GM19025 (cell line): ENCODE measurements around the gene PEAK1.
"Not testable (repeated sequence)": the region's sequence is repeated elsewhere in the genome, so short reads cannot be mapped to it uniquely, and the experiment has no call there.

Source experiments
- ATAC-seq: cut with Tn5 transposase; IDR thresholded peaks from one replicate; pipeline ENCODE4 v1.9.1; 2021; ENCODE audit warnings: mild to moderate bottlenecking, low read depth, moderate library complexity; ENCODE audit not compliant: unreplicated experiment

The PEAK1 gene

DNA sequence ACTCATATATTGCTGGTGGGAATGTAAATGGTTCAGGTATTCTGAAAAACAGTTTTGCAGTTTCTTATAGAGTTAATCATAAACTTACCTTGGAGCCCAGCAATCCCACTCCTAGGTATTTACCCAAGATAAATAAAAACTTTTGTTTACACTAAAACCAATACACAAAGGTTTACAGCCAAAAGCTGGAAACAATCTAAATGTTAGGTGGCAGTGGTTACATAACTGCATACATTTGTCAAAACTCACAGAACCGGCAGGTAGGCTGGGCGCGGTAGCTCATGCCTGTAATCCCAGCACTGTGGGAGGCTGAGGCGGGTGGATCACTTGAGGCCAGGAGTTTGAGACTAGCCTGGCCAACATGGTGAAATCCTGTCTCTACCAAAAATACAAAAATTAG, 235.6 kb downstream of the PEAK1 start:
- ATAC-seq, result not testable (repeated sequence)

DNA sequence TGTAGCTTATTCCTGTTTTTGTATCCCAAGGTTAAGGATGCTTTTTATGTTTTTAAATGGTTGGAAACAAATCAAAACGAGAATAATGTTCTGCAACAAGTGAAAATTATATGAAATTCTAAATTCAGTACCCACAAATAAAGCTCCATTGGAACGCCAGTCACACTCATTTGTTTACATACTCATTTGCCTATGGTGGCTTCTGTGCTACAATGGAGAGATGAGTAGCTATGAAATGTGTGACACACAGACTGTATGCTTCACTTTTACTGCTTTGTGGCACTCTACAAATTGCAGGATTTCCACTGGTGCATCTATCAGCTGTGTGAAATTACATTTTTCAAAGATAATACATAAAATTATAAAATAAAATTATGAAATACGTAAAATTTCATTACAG, 236.8 kb downstream of the PEAK1 start:
- ATAC-seq, result no peak

DNA sequence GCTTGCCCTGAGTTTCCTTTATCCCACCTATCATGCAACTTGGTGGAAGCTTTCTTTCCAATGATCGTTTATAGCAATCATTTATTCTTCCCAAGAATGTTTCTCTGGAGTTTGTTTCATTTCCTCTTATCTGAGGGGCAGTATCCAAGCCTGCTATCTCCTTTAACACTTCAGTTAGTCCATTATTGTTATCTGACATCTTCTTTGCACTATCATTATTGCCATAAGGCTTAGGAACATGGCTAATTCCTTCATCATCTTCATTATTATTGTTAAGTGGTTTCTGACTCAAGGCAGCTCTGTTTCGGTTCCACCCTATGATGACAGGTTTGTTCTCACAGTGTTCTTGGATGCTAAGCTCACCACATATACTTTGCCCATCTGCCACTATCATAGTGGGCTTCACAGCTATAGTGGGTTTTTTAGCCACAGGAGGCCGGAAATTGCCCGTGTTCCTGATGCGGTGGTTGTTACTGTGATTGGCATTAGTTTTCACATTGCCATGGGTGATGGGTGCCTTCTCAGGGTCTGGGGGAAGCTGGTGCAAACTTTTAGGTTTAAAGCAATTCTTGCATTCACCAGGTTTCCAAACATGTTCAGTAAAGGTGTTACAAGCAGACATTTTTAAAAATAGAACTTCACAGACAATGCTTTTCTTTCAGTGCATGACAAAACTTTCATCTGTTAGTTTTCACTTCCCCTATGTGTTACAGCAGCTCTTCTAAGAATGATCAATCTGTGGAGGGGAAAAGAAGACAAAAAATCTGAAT, 238.4 kb downstream of the PEAK1 start:
- peak; percentile 43 for ATAC-seq

DNA sequence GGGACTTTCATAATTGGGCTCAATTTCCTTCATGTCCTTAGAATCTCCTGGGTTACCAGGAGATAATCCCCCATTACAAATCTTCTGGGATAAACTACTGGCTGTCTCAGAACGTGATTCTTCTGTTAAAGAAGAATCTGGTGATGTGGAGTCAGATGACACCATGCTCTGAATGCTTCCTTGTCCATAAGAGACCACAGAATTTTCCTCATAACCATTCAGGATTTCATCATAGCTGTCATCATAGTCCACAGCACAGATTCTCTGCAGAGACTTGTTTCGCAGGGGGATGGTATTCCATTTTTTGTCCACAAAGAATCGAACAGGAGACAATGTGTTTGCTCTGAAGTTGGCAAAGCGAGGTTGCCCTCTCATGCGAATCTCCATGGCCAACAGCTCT, 239.1 kb downstream of the PEAK1 start:
- ATAC-seq, result no peak

DNA sequence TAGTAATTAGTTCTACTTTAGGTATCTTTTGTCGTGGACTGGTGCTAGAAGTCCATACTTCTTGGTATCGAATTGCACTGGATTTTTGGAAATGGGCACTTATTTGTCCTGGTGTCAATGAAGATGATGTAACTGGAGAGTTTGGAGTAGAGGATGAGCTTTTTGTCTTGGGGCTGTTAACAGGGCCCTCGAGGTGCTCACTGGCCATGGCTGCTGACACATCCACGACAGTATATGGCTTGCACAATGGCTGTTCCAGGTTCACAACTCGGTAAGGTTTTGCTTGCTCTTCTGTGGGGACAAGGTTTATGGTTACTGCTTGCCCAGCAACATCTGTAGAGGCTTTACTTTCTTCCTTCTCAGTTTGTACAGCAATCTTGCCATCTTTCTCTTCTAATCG, 239.6 kb downstream of the PEAK1 start:
- no peak for ATAC-seq

DNA sequence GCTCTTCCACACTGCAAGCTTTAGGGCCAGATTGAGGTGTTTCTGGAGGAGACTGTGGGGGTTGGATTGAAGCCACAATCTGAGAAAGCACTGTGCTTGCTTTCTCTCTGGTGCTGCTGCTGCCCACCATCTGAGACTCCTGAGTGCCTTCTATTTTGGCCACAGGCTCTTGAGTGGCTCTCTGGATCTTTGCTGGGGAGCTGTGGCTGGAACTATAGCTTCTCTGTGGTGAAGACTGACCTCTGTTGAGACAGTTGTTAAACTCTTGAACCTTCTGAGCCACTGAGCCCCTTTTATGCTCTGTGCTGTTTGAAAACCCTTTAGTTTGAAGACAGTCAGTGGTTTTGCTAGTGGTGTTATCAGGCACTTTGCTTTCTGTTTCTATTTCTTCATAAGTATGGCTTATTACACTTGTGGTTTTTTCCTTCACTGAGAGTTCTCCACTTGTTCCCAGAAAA, 240.3 kb downstream of the PEAK1 start:
- peak; percentile 73 for ATAC-seq

DNA sequence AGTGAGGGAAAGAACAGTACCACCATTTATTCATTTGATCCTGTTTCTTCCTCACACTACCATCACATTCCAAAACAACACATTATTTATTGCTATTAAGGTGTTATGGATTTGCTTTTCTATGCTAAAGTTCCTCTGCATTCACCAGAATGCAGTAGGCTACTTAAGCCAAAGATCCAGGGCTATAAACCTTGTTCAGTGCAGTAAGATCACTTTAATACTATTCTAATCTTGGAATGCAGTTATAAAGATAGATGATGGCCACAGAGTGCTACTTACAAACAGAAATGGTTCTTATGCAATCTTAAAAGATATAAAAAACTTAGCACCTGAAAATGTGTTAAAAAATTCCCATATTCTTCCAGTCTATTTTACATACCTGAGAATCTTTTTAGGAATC, 241.5 kb downstream of the PEAK1 start:
- no peak for ATAC-seq

DNA sequence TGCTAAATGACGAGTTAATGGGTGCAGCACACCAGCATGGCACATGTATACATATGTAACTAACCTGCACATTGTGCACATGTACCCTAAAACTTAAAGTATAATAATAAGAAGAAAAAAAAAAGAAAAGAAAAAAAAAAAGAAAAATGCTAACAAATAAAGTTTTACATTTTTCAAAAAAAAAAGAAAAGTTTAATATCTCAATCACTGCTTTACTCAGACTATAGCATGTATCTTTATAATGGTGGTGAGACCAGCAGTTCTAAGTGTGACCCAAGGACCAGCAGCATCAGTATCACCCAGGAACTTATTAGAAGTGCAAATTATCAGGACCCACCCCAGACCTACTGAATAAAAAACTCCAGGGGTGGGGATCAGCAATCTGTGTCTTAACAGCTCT, 243.8 kb downstream of the PEAK1 start:
- ATAC-seq, result not testable (repeated sequence)

DNA sequence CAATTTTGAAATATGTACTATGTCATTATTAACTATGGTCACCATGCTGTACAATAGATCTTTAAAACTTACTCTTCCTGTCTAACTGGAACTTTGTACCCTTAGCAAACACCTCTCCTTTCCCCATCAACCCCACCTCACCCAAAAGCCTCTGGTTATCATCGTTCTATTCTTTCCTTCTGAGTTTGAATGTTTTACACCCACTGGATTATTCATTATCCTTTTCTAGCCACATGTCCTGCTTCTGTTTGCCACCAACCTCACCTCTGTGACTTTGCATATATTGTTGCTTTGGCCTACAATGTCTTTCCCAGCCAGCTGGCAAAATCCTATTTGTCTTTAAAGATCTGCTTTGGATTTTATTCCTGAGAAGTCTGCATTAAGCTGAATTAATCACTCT, 246.4 kb downstream of the PEAK1 start:
- no peak for ATAC-seq

DNA sequence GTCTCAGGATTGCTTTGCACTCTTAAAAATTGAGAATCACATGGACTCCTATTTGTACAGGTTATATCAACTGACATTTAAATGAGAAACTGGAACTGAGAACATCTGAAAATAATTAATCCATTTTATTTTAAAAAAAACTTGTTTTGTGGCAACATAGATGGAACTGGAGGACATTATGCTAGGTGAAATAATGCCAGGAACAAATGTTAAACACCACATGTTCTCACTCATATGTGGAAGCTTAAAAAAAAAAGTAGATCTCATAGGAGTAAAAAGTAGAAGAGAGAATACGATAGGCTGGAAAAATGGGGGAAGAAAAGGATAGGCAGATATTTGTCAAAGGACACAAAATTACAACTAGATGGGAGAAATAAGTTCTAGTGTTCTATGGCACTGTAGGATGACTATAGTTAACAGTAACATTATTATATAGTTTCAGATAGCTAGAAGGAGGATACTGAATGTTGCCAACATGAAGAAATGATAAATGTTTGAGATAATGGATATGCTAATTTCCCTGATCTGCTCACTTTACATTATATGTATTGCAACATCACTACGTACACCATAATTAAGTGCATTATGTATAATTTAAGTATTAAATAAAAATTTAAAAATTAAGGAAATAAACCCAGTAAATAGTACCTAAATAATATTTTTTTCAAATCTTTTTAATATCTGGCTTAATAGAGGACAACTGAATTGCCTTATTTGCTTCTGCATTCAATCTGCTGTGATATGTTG, 248.5 kb downstream of the PEAK1 start:
- ATAC-seq, result no peak

DNA sequence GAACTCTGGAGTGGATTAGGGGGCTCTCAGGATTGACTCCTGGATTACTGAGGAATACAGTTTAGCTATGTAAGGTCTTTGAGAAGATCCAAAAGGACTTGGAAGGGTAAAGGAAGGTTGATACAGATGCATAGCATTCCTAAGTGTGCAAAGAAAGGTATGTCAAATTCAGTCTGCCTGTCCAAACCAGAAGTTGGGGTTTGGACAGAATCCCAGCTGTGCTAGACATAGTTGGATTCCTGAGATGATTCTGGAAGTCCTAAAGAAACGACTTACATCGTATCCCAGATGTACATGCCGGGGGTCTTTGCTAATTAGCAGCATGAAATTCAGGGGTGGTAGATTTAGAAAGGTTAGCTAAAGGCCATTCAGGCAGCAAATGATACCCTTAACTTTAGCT, 251.3 kb downstream of the PEAK1 start:
- ATAC-seq, result no peak

DNA sequence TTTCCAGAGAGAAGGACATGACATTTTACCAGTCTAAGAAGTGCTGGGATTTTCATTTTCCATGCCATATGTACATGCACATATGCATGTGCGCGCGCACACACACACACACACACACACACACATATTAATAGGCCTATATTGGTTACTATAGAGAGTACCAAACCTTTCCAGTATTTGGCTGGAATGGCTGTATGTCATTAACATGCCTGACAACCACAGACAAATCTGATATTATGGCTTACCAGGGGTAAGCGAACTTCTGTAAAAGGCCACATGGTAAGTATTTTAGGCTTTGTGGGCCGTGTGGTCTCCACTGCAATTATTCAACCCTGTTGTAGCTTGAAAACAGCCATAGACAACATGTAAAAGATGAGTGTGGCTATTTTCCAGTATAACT, 251.8 kb downstream of the PEAK1 start:
- no peak for ATAC-seq

DNA sequence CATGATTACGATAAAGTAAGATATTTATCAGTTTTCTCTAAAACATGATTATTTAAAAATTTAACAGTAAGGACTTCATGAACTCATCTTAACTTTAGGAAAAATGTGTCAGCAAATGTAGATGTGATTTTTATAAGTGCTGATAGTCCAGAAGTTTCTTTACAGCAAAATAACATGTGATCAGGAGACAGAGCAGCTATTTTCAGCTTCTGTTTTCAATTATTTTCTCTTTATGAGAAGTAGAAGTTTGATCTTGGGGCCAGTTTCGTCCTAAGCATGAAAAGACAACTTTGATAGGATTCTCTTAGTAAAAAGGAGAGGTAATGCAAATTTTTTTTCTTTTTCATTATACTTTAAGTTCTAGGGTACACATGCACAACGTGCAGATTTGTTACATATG, 252.5 kb downstream of the PEAK1 start:
- no peak for ATAC-seq

DNA sequence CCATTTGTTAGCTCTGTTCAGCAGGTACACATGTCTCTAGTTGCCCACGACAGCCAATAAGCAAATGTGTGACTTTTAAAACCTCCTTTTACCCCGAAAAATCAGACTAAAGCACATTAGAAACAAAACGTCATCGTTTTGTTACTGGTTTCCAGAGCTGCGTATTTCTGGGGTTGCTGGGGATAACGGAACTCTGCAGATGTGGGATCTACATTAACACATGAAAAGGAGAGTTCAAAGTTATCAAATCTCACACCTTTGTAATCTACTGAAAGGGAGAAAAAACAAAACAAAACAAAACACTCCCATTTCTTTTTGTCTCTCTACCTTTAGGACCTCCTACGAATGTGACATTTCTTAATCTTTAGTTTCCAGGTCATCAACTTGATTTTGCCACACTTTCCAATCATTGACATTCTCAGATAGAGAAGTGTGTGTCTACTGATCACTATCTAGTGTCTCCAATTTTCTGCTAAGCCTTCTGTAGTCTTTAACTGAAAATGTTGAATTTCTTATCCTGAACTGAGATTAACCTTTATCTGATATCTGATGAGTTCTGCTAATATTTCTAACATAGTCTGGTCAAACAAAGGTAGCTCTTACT, 256.0 kb downstream of the PEAK1 start:
- no peak for ATAC-seq

DNA sequence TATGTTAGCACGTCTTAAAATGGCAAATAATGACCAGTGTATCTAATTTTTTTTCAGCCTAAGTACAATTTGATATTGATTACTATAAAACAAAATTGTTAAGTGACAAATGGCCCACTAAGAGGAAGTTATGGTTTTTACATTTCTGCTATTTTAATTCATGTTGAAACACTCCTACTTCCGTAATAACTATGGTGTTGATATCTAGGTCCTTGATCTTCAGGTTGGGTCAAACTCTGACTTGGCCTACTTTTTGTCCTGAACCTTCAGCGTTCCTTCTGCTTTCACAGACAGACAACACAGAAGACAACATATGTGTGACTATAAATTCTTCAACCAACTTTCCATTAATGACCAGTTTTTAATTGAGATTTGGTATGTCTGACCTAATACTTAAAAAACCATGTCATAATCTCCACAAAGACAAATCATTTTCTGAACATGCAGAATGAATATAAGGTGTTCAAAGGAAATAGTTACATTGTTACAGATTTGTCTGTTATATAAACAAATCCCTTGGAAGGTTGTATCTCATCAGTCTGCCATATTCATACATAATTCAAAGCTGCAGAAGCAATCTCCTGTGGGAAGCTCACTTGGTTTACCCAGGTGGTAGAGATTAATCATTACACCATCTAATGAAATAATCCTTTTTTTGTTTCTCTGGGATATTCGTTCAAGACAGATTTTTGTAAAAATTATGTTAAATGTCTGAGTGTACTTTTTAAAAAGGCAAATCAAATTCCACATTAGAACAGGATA, 256.9 kb downstream of the PEAK1 start:
- no peak for ATAC-seq

DNA sequence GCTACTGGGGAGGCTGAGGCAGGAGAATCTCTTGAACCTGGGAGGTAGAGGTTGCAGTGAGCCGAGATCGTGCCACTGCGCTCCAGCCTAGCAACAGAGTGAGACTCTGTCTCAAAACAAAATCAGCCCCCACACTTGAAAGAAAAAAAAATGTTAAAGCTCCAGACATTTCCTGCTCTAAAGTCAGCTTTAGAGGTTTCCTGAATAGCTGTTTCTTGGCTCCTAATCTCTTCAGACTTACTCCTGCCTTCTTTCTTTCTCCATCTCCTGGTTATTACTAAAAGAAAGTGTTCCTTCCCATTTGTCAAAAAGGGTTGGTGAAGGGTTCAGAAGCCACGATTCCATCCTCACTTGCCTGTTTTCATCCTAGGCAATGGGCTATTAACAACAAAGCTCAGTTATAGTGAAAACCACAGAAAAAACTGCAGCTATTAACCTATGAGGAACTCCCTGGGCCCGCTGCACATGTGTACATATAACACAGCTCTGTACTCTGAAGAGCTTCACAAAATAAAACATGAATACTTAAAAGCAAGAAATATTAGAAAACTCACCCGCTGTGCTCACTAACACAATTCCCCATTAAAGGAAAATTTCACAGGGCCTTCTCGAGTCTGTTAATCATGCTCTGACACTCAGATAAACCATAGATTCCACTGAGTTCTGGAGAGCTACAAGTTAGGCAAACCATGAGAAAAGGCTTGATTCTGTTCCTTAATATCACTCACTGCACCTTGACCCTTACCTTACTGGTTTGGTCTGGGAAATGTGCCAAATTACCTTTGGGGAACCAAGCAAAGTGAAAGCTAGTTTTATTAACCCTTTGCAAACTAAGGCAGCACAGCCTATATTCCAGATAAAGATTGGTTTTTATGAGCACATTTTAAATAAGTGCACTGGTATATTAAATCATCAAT, 259.1 kb downstream of the PEAK1 start:
- no peak for ATAC-seq

DNA sequence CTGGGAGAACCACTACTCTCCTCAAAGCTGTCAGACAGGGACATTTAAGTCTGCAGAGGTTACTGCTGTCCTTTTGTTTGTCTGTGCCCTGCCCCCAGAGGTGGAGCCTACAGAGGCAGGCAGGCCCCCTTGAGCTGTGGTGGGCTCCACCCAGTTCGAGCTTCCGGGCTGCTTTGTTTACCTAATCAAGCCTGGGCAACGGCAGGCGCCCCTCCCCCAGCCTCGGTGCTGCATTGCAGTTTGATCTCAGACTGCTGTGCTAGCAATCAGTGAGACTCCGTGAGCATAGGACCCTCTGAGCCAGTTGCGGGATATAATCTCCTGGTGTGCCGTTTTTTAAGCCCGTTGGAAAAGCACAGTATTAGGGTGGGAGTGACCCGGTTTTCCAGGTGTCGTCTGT, 263.9 kb downstream of the PEAK1 start:
- not testable (repeated sequence) for ATAC-seq

DNA sequence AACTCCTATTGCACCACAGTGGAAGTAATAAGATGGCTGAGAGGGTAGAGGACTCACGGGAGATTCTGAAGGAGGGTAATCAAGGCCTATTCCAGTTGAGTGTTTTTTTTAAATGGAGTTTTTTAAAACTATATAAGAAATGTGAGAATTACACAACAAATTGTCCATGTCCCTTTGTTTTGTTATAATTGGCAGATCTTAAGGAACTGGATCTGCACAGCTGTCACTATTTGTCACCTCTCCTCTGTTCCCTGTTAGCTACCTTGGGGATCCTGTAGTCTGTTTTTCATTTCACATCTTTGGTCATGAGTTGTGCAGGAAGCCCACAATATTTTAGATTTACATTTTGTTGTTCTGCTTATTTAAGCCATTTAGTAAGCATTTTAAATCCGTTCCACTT, 271.7 kb downstream of the PEAK1 start:
- no peak for ATAC-seq

DNA sequence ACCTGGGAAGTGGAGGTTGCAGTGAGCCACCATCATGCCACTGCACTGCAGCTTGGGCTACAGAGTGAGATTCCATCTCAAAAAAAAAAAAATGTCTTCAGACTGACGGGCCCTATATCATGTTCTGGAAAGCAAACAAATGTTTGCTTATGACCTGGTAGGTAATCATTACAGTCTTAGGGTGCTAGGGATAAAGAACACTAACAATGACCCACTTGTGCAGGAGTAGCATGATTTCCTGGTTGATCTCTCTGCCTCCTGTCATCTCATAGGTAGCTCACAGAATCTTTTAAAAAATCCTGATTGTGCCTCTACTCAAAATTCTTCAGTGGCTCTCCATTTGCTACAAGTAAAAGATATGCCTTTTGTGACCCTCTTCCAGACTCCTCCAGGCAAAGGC, 274.5 kb downstream of the PEAK1 start:
- no peak for ATAC-seq
